ENCODE measurements around the gene PROK1.
"Not testable (repeated sequence)": the region's sequence is repeated elsewhere in the genome, so short reads cannot be mapped to it uniquely, and the experiment has no call there.

Gene PROK1

GRCh38 chr1:110430366-110430765 lies 20.6 kb upstream of the PROK1 start:
- peak; percentile 45 for DNase-seq

DNA sequence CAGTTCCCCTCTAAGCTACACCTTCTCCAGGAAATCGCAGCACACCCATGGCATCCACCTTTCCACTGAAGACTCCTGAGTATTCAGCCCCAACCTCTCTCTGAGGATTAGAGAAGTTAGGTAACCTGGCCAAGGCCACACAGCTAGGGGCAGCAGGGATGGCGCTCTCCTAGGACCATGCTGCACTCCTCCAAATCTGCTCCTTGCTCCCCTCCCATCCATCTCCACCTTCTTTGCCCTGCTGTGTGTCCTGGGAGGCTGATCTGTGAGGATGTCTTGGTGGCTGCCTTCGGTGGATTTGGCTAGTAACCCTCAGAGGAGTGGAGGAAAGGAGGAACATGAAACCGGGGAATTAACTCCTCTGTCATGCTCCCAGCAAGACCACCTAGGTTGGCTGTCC lies 20.0 kb upstream of the PROK1 start:
- DNase-seq: no peak
- in situ Hi-C loops (cut with MboI; ENCODE audit: low pct_unique_long_range_greater_than_20kb, low sequenced_read_pairs): no loop called here

More at GRCh38 chr1:110430366-110430765, 20.6 kb upstream of the PROK1 start:
- in situ Hi-C loops (cut with MboI; ENCODE audit: low pct_unique_long_range_greater_than_20kb, low sequenced_read_pairs): no loop called here

GRCh38 chr1:110433213-110433612 lies 17.7 kb upstream of the PROK1 start:
- in situ Hi-C loops (cut with MboI; ENCODE audit: low pct_unique_long_range_greater_than_20kb, low sequenced_read_pairs): no loop called here
- DNase-seq: no peak

GRCh38 chr1:110433803-110434202 lies 17.1 kb upstream of the PROK1 start:
- DNase-seq: peak; percentile 75
- in situ Hi-C loops (cut with MboI; ENCODE audit: low pct_unique_long_range_greater_than_20kb, low sequenced_read_pairs): no loop called here

DNA sequence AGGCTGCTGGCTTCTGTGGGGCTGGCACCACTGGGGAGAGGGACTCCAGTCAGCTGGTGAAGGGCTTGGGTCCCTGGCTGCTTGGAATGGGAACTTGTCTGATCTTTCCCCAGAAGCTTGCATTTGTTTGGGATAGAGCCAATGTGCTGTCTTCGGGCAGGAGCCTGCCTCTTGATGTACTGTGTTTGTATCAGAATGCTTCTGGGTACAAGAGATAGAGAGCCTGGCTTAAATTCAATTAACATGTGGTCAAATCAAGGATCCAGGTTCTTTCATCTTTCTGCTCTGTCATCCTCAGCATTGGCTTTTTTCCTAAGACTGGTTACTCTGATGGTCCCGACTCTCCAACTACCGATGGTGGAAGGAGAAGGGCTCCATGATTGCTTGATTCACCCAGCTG lies 16.0 kb upstream of the PROK1 start:
- in situ Hi-C loops (cut with MboI; ENCODE audit: low pct_unique_long_range_greater_than_20kb, low sequenced_read_pairs): no loop called here
- no peak for DNase-seq

DNA sequence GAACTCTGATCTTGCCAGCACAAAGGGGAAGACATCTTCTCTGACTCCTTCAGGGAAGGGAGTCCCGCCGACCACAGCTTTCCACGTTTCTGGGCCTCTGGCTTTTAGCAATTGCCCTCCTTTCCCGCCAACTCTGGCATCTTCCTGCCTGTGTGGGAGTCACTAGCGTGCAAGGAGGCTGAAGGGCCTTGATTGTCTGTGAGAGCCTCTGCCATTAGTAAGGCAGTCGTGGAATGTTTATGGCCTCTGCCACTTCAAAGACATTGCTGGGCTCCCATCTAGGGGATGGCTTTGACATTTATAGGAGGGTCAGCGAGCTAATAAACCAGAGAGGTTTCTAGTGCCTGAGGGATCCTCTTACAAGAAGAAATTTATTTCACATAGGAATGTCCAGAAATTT lies 14.3 kb upstream of the PROK1 start:
- DNase-seq: no peak
- in situ Hi-C loops (cut with MboI; ENCODE audit: low pct_unique_long_range_greater_than_20kb, low sequenced_read_pairs): no loop called here

GRCh38 chr1:110437645-110438299 lies 13.2 kb upstream of the PROK1 start:
- in situ Hi-C loops (cut with MboI; ENCODE audit: low pct_unique_long_range_greater_than_20kb, low sequenced_read_pairs); DNase-seq: not testable (repeated sequence)

GRCh38 chr1:110438893-110439292 lies 12.1 kb upstream of the PROK1 start:
- no peak for DNase-seq
- in situ Hi-C loops (cut with MboI; ENCODE audit: low pct_unique_long_range_greater_than_20kb, low sequenced_read_pairs): no loop called here

- in situ Hi-C loops (cut with MboI; ENCODE audit: low pct_unique_long_range_greater_than_20kb, low sequenced_read_pairs); DNase-seq: not testable (repeated sequence)
Observed at GRCh38 chr1:110439873-110440272, 11.1 kb upstream of the PROK1 start.

DNA sequence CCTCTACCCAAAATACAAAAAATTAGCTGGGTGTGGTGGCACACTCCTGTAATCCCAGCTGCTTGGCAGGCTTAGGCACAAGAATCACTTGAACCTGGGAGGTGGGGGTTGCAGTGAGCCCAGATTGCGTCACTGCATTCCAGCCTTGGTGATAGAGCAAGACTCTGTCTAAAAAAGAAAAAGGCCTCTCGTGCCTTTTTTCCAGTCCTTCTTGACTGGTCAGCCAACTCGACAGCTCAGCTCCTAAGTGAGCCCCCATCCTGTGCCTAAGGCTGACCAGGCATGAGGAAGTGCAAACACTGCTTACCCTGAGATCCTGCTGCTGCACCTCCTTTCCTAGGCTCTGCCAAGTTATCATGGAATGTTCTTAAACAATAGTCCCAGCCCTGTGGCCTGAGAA lies 10.1 kb upstream of the PROK1 start:
- in situ Hi-C loops (cut with MboI; ENCODE audit: low pct_unique_long_range_greater_than_20kb, low sequenced_read_pairs): no loop called here
- no peak for DNase-seq

DNA sequence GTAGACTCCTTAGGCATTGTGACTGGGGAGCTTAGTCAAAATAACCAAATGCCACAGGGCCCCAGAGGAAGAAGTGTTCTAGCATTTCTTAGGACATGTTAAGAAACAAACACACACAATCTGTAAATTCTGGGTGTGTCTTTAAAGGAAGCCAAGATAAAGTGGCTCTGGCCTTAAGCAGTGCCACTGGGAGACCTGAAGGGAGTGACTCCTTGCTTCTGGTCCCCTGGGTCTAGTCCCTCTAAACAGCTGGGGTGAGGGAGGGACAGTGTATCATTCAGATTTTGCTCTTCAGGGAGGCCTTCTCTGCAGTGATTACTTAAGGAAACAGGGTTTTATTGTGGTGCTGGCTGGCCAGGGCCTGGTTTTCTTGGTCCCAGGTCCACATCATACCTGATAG lies 9.1 kb upstream of the PROK1 start:
- DNase-seq: no peak
- in situ Hi-C loops (cut with MboI; ENCODE audit: low pct_unique_long_range_greater_than_20kb, low sequenced_read_pairs): no loop called here

GRCh38 chr1:110443451-110443850 lies 7.5 kb upstream of the PROK1 start:
- in situ Hi-C loops (cut with MboI; ENCODE audit: low pct_unique_long_range_greater_than_20kb, low sequenced_read_pairs): no loop called here

GRCh38 chr1:110444561-110444960 lies 6.4 kb upstream of the PROK1 start:
- in situ Hi-C loops (cut with MboI; ENCODE audit: low pct_unique_long_range_greater_than_20kb, low sequenced_read_pairs): no loop called here
- DNase-seq: no peak

More at GRCh38 chr1:110443451-110443850, 7.5 kb upstream of the PROK1 start:
- no peak for DNase-seq

GRCh38 chr1:110449661-110450651 lies 993 bp upstream of the PROK1 start:
- in situ Hi-C loops (cut with MboI; ENCODE audit: low pct_unique_long_range_greater_than_20kb, low sequenced_read_pairs): loop anchor here (25.0 kb wide), 1 partner anchor 263 kb away; no protein-coding TSS in a partner anchor
- DNase-seq: no peak

DNA sequence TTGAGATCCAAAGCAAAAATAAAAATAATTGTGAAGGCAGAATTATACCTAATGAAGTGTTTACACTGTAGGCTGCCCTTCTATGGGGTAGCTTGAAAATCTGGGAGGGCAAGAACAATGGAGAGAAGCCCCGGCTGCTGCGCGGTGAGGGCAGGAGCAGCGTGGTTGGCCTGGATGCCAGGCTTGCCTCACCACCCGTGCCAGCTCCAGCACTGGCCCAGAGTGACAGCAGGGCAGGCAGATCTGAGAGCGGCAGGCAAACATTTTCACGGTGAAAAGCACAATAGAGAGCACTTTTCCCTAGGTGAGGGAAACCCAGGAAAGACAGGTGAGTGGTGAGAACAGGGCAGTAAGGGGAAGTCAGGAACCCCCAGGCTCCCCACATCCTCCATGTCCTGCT lies 1.4 kb downstream of the PROK1 start:
- no peak for DNase-seq
- in situ Hi-C loops (cut with MboI; ENCODE audit: low pct_unique_long_range_greater_than_20kb, low sequenced_read_pairs): loop anchor here (25.0 kb wide), 1 partner anchor 265 kb away; no protein-coding TSS in a partner anchor

DNA sequence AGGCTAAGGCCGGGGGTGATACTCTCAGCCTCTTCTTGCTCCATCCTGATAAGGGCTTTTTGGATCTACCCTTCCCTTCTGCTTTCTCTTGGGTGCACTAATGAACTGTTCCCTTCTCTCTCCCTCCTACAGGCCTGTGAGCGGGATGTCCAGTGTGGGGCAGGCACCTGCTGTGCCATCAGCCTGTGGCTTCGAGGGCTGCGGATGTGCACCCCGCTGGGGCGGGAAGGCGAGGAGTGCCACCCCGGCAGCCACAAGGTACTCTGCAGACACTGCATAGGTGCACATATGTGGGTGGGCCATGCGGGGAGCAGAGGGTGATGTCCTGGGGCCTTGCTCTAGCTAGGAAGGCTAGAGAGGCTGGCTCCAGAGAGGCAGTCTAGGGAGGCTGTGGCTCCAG lies 2.9 kb downstream of the PROK1 start:
- DNase-seq: no peak
- in situ Hi-C loops (cut with MboI; ENCODE audit: low pct_unique_long_range_greater_than_20kb, low sequenced_read_pairs): loop anchor here (25.0 kb wide), 1 partner anchor 267 kb away; no protein-coding TSS in a partner anchor

- no peak for DNase-seq
- in situ Hi-C loops (cut with MboI; ENCODE audit: low pct_unique_long_range_greater_than_20kb, low sequenced_read_pairs): loop anchor here (25.0 kb wide), 1 partner anchor 267 kb away; no protein-coding TSS in a partner anchor
Observed at GRCh38 chr1:110454328-110454727, 3.4 kb downstream of the PROK1 start.

GRCh38 chr1:110455151-110455550 lies 4.2 kb downstream of the PROK1 start:
- peak; percentile 40 for DNase-seq
- in situ Hi-C loops (cut with MboI; ENCODE audit: low pct_unique_long_range_greater_than_20kb, low sequenced_read_pairs): loop anchor here (25.0 kb wide), 1 partner anchor 268 kb away; no protein-coding TSS in a partner anchor

DNA sequence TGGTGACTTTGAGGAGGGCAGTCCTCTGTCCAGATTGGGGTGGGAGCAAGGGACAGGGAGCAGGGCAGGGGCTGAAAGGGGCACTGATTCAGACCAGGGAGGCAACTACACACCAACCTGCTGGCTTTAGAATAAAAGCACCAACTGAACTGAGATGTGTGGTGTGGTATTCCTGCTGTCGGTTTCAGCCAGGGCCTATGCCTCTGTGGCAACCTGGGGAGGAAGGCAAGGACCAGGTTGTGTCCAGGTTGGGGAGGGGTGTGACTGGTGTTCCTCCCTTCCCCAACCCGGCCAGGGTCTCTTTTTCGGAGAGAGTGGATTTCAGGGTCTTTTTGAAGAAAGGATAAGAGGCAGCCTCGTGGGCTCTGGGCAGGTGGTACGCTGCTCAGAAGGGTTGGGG lies 6.3 kb downstream of the PROK1 start:
- in situ Hi-C loops (cut with MboI; ENCODE audit: low pct_unique_long_range_greater_than_20kb, low sequenced_read_pairs): loop anchor here (25.0 kb wide), 1 partner anchor 270 kb away; no protein-coding TSS in a partner anchor
- no peak for DNase-seq

All from KBM-7 (cell line).